RPMI8226 (cell line): Measurements from ENCODE around the gene SEPTIN12.
"Not testable (repeated sequence)": the region's sequence is repeated elsewhere in the genome, so short reads cannot be mapped to it uniquely, and the experiment has no call there.

Experiments used
- DNase-seq: peaks from one replicate; pipeline ENCODE4 v3.0.0-alpha.2; 2015

The SEPTIN12 gene

DNA sequence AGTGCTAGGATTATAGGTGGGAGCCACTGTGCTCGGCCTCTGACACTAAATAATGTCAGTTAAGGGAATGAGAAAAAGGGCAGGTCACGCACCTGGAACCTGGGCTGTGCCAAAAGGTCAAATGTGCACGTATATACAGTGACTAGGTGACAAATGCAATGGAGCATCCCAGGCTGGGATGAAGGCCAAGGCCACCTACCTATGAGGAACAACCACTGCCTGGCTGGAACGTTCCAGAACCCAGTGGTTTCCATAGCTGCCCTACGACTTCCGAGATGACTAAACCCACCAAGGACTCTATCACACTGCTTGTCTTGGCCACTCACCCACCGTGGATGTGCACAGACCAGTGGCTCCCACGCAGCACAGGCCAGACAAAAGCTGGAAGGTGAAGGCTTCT lies 37.2 kb downstream of the SEPTIN12 start:
- no peak for DNase-seq

DNA sequence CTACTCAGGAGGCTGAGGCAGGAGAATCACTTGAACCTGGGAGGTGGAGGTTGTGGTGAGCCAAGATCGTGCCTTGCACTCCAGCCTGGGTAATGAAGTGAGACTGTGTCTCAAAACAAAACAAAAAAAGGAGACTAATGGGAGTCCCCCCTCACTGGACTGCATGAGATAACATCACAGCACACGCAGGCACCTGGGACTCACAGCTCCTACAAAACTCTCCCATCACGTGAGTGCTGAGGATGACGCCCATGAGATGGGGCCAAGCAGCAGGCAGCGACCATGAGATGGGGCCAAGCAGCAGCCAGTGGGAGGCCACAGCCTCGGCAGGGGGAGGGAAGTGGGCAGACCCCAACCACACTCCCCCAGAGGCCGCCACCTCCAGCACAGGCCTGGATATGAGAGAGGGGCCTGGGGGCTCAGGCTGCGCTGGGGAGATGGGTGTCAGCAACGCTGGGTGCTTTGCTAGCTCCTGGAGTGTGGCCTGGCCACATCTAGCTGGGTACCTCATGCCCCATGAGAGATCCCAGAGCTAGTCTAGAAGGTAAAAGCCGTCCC lies 38.4 kb downstream of the SEPTIN12 start:
- no peak for DNase-seq

DNA sequence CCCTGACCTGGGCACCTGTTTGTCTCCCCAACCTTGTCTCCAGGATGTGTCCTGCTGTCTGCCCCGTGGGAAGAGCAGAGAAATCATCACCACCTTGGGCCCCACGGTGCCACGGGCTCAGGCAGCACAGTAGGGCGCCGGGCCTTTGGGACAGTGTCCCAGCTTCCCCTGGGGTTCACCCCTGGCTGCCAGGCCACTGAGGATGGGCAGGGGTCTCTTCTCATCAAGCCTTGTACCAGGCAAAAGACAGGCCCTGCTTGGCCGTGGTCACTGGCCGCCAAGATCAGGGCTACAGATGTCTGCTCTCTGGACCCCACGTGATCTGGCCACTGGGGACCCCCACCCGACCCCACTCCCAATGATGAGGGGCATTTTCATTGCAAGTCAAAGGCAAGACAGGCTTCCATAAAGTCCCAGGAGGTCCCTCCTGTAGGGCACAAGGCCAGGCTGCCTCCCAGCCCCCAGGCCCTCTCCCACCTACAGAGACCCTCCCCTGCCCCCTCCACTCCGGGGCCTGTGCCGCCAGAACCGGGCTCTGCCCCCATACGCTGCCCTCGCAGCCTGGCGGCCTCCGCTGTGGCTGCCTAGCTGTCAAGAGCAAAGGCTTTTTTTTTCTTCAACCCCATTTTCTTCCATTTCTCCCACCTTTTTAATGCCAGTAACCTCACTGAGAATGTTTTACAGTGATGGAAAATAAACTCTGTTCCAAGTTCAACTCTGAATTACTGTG lies 39.3 kb downstream of the SEPTIN12 start:
- DNase-seq, result no peak

DNA sequence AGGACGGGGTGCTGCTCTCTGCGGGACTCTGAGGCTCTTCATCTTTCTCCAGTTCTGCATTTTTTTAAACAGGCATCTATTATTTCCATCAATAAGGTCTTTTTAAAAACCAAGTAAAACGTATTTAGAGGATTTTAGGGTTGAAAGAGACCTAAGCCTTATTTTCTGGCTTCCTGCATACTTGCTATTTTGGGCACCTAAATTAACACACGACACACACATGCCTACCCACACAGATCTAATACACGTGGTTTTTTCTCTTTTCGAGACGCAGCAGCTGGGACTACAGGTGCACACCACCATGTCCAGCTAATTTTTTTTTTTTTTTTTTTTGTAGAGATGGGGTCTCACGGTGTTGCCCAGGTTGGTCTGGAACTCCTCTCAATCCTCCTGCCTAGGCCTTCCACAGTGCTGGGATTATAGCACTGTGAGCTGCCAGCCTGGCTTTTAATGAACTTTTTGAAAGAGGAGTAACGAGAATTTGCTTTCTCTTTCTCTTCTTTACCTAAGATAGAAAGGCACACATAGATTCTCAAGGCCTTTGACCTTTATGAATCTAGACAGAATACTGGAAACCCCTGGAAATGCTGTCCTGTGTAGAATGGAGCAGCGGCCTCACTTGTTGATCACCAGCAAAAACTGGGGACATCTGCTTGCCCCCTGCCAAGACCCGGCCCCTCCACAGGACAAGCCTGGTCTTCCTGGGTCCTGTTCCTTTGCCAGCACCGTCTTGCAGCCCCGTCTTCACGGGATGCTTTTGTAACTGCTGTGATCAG lies 40.1 kb downstream of the SEPTIN12 start:
- DNase-seq, result no peak

DNA sequence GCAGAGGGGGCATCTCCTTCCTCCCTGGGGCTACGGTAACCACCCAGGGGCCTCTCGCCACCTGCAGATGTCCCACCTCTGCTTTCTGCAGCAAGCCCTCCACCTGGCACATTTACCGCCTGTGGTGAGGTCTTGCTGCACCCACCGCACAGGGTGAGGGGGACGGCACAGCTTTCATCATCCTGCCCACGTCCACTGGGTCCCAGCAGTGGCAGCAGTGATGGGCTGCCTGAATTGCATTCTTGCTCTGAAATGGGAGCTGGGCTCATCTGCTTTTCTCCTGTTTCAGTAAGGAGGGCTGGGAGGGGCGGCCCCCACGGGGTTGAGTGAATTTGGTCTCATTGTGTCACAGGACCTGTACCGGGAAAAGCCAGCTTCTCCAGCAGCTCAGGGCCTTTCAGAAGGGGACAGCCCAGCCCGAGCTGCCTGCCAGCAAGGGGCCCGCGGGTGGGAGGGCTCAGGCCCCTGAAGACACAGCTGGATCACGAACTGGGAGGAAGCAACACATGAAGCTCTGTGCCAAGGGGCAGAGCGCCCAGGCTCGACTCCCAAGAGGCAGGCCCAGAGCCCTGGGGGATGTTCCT lies 41.1 kb downstream of the SEPTIN12 start:
- DNase-seq, result no peak

DNA sequence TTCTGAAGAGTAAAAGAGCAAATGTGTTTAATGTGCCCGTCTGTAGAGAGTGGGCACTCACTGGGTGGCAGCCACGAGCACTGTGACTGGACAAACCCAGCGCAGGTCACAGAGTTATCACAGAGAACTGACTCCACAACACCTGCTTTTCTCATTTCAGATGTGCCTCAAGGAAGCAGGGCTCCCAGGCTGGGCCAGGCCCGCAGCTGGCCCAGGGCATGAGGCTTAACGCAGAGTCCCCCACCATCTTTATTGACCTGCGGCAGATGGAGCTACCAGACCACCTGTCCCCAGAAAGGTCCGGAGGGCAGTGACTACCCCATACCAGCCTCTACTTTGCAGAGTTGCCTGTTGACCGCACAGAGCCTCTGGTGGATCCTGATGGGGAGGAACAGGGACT lies 41.9 kb downstream of the SEPTIN12 start:
- no peak for DNase-seq

DNA sequence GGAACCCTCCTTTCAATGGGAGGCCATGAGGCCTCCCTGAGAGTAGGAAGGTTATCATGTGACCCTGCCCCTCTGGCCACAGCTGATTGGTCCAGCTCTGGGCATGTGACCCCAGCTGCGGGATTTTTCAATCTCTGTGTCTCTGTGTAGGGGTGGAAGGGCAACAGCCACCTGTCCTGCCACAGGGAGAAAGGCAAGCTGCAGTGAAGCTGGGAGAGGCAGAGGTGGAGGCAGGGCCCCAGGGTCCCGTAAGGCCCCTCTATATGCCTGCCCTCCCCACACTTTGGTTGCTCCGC lies 42.9 kb downstream of the SEPTIN12 start:
- no peak for DNase-seq

DNA sequence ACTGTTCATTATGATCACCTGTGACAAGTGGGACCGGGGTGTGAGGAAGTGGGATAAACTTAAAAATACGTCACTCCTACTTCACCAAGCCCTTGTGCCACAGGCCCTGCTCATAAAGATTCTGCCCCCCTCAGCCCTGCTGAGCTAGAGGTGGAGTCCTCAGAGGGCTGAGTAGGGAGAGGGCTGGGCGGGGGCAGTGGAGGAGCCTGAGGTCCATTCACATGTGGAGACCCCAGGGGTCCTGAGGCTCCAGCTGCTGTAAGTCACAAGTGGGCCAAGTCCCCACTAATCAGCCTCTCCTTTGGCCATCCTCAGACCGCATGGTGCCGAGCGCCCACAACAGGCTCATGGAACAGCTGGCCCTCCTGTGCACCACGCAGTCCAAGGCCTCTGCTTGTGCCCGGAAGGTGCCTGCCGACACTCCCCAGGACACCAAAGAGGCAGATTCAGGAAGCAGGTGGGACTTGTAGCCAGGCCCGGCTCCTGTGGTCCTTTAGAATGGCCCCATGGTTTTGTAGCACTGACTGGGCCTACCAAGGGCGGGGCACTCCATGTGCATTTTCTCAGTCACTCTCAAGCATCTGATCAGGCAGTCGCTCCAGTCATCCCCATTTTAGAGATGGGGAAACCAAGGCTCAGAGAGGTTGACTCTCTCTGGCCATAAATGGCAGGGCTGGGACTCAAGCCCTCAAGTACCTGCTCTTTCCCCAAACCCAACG lies 43.4 kb downstream of the SEPTIN12 start:
- DNase-seq, result no peak

DNA sequence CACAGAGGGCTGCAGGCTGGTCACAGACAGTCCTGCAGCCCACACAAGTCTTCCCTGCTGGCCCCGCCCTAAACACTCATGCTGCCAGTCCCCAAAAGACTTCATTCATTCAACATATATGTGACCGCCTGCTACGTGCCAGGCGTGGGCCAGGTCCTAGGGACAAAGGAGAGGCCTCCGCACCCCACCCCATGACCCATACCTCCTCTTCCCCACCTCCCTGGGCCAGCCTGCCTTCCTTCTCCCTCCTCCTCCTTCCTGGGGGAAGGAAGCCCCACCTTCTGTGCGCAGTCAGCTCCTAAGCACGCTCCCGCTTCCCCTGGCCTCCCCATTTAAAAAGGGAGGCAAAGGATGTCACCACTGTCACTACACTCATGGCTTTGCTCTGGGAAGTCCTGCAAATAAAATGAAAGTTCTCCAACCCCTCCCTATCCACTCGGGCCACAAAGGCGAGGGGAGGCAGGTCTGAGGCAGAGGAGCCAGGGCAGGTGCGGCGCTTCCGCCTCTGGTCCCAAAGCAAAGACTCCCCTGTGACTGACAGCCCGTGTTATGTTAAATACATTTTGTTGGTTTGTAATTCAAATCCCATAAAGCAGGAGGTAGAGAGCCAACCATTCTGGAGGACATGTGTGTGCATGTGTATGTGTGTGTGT lies 44.8 kb downstream of the SEPTIN12 start:
- no peak for DNase-seq

DNA sequence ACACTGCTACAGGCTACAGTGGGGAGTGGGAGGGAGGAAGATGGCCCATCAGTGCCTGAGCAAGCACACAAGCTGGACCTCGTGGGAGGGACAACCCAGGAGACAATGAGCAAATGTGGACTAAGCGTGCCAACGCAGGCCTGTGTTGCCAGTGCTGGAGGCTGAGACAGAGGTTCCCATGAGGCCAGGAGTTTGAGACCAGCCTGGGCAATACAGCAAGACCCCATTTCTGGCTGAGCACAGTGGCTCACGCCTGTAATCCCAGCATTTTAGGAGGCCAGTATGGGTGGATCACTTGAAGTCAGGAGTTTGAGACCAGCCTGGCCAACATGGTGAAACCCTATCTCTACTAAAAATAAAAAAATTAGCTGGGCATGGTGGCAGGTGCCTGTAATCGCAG lies 49.8 kb downstream of the SEPTIN12 start:
- not testable (repeated sequence) for DNase-seq

DNA sequence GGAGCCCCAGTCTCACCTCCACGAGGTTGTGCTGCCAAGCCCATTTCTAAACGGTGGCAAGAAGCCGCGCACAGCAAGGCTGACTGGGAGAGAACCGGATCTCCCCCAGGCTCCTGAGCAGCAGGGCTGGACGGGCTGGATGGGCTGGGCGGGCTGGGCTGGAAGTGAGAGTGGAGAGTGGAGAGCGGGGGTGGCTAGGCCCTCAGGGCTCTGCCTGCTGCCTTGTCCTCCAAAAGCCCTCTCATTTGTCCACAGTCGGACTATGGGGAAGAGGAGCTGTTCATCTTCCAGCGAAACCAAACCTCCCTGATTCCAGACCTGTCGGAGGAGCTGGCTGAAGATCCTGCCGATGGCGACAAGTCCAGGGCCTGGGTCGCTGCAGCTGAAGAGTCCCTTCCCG lies 50.6 kb downstream of the SEPTIN12 start:
- no peak for DNase-seq

DNA sequence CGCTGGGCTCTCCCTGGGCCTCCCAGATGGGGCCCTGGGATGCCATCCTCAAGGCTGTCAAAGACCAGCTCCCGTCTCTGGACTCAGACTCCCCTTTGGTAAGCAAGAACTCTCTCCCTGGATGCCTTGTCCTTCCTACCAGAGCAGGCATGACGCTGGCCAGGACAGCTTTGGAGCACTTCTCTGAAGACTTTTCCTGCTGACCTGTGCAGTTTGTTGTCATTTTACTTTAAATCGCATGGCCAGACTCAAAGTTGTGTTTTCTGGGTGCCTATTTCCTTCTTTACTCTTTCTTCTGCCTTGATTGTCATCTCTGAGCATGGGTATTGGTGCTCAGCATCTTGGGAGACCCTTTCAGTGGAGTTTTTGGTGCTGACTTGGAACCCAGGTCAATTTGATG lies 51.6 kb downstream of the SEPTIN12 start:
- DNase-seq, result no peak

DNA sequence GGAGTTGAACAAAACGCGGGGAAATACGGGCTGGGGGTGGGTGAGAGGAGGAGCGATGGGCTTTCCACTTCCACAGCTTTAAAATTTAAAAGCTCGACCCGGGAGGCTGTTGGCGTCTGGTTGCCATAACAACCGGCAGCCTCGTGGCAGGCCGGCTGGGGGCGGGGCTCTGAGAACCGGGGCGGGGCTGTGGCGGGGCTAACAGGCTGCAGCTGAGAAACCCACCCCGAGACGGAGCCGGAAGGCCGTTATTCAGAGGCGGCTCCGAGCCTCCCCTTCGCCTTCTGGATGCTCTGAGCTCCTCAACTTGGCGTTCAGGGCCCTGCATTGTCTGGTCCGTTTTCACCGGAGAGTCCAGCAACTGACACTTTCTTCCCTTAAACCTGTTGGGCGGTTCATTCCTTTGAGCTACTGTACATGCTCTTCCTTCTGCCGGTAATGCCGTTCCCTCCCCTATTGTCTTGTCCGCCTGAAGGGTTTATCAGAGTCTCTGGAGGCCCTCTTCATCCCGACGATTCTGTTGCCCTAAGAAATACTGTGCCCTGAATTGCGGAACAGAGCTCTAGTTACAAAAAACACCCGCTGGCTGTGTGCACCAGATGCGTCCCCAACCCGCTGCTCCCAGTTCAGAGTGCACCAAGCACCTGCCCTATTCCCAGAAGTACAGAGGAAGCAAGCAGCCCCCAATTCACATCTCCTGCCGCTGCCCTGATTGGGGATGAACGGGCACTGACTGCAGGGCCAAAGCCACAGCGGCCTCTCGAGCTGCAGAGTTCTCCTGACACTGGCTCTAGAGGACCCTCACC lies 53.2 kb downstream of the SEPTIN12 start:
- DNase-seq, result peak; percentile 92

DNA sequence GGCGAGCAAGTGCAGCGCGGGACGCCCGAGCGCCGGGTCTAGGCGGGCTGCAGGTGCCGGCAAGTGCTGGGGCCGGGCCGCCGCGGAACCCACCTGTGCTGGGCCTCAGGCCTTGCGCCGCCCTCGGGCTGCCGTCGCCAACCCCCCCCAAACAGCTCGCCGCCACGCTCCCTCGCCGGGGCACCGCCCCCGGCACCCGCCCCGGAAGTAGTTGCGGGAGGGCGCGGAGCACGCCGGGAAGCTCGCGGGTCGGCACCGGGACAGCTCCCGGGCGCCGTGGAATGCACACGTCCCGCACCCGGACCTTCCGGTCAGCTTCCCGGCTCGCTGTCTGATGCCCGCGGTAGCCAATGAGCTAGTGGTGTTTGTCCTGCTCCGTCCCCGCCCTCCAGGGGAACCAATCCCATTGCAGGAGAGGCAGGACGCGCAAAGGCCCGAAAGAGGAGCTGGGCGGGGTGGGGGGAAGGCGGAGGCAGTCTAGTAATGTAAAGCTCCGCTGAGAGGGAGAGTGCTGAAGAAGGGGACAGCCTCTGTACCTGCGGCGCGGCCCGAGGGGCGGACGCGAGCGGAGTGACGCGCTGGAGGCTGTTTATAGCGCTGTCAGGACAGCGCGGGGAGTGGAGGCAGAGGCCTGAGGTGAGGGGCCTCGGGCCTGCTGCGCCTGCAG lies 53.9 kb downstream of the SEPTIN12 start, which contains the start of the genes ANKS3 and DNAAF8:
TSS of gene ANKS3 (minus strand) at position 209 of the 667 bp plus-strand sequence. CDS start 4,122 bp downstream, outside the sequence.
TSS of gene DNAAF8 (plus strand) at position 475 of the 667 bp plus-strand sequence. CDS start 1,978 bp downstream, outside the sequence.
- peak; percentile 95 for DNase-seq

DNA sequence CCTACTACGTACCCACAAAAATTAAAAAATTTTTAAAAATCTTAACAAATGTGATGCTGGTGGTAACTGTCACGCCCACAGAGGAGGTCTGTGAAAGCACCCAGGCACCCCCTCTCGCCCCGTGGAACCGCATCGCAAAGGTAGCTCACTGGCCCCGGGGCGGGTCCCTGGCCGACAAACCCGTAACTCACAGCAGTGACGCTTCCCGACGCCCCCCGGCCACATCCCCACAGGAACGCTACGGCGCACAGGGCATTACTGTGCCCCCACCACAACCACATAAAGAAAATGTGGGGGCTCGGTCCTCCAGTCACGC lies 54.4 kb downstream of the SEPTIN12 start:
- DNase-seq, result no peak

DNA sequence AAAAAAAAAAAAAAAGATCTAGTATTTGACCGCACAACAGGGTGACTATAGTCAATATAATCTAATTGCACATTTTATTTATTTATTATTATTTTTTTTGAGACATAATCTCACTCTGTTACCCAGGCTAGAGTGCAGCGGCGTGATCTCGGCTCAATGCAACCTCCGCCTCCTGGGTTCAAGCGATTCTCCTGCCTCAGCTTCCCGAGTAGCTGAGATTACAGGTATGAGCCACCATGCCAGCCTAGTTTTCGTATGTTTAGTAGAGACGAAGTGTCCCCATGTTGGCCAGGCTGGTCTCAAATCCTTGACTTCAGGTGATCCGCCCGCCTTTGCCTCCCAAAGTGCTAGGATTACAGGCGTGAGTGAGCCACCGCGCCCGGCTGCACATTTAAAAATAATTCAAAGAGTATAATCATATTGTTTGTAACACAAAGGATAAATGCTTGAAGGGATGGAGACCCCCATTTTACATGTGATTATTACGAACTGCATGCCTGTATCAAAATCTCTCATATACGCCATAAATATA lies 54.9 kb downstream of the SEPTIN12 start:
- no peak for DNase-seq

DNA sequence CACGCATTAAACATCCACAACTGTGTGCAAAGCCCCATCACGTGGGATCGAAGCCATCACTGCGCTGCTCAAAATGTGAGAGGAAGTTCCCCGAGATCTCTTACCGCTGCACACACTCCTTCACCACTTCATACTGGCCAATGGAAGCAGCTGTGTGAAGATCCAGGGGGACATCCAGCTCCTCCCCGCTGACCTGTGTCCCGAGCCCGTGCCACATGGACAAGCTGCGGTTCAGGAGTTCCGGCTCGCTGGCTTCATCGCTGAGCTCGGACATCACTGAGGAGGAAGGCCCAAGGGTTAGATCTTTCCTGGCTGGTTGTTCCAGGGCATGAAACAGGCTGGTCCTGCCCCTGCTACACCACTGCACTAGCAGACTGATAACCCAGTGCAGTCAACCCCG lies 58.3 kb downstream of the SEPTIN12 start:
- no peak for DNase-seq

DNA sequence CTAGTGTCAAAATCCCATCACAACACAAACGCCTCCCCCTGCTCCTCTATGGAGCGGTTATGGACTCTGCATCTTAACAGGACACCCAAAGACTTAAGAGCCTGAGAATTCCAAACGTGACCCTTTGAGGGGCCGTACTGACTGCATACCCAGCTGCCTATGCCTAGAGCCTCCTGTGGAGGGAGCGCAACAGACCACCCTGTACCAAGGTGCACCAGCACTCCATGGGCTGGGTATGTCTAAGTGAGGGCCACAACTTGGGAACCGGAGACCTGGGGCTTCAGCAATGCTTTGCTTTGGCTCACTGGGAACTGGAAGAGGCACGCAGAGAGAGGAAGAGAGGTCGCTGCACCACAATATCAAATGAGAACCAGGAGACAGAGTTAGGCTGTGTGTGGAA lies 59.5 kb downstream of the SEPTIN12 start:
- DNase-seq, result no peak
